Epithelial cell of umbilical artery (primary cell): Measurements from ENCODE around the gene CRACR2B. TPM values are rescaled to one million over a fixed set of nuclear protein-coding genes. Genes with fewer than 3 reads are reported as not detected.

Experiments
- total RNA-seq: library from RNA; depleted of rRNA; stranded (reverse); fragments of >200 nt; gene quantifications from 2 replicates; pipeline ENCODE4 v1.2.3, GENCODE V29; 2014

The CRACR2B gene
- total RNA-seq = 6.5 and 9.6 TPM in 2 replicates

DNA sequence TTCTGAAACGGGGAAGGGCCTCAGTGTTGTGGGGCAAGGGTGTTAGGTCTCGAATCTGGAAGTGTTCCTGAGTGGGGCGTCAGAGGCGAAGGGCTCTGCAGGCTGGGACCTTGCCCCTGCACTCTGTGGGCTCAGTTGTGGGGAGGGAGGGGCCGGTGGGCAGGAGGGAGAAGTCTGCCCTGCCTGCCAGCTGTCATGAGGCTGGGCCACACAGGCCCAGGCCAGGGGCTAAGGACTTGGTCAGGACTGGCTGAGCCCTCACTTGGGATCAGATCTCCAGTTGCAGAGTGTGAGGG is at the start of gene CRACR2B:
Gene CRACR2B, plus strand, starts transcription at position 23 of the 296 bp plus-strand sequence. CDS start 689 bp downstream, outside the sequence.

DNA sequence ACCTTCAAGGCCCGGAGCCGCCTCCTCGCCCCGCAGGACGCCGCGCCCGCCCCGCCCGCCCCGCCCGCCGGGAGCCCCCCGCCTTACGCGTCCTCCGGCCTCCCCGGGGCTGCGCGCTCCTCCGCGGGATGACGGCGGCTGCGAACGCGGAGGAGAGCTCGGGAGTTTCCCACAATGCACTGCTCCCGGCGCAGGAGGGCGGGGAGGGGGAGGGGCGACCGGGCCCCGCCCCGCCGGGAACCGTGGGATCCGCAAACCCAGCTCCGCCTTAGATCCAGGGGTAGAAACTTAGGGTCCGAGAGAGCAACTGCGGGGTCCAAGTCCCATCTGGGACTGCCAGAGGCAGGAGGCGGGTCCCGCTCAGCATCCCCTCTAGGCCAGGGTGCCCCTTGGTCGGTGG is 37.8 kb upstream of the CRACR2B start, which contains the start of gene CEND1:
Gene CEND1, minus strand, starts transcription at position 148 of the 400 bp plus-strand sequence. CDS start 1,514 bp downstream, outside the sequence.

DNA sequence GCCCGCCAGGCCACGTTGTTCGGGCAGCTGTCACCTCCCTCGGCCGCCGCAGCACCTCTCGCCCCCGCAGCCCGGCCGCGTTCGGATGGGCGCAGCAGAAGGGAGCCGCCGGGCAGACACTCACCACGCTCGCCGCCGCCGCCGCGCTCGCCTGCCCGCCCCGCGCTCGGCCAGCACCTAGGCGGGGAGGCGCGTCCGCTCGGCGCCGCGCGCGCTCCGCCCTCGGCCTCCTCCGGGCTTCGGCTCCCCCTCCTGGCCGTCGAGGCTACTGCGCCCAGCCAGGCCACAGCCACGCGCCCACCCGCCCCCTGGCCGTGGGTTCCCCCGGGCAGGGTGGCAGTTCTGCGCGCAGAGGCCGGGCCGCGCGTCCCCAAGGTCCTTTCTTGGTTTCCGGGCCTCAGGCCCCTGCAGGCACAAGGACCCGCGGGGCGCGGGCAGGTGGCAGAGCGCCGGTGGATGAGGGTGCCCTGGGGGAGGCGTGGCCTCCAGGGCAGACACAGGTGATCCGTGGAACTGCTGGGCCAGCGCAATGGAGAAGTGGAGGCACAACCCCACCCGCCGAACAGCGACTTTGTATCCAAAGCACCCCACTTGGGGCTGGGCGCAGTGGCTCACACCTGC is 29.5 kb upstream of the CRACR2B start, which contains the start of gene SLC25A22:
Gene SLC25A22, minus strand, starts transcription at position 189 of the 621 bp plus-strand sequence. CDS start 3,275 bp downstream, outside the sequence.

DNA sequence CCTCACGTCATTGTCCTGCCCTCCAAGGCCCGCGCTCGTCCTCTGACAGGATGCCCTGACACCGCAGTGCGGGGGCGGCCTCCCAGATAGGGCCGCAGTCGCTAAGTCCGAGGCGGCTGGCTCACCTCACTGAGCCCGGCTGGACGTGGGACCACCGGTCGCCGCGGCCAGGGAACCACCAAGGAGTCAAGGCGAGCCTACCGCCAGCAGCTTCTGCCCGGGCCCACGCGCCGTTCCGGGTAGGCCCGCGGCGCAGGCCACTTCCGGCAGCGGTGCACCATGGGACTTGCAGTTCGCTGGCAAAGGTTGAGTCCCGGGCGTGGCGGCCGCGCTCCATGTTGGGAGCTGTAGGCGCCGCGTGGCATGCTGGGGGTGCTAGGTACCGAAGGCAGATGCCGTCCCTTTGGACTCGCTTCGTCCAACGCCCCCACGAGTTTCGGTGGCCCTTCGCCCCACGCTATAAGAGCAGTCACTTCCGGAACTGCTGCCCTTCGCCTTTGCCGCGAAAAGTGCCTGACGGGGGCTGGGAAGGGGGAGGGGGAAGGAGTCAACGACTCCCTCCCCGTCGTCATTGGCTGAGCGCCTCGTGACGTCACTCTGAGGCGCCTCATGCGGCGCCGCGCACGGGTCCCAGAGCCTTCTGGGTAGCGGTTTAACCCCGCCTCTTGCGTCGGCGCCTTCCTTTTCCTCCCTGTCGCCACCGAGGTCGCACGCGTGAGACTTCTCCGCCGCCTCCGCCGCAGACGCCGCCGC is 18.3 kb upstream of the CRACR2B start, which contains the start of gene RPLP2:
Gene RPLP2, plus strand, starts transcription at position 681 of the 753 bp plus-strand sequence. CDS start 268 bp downstream, outside the sequence.

DNA sequence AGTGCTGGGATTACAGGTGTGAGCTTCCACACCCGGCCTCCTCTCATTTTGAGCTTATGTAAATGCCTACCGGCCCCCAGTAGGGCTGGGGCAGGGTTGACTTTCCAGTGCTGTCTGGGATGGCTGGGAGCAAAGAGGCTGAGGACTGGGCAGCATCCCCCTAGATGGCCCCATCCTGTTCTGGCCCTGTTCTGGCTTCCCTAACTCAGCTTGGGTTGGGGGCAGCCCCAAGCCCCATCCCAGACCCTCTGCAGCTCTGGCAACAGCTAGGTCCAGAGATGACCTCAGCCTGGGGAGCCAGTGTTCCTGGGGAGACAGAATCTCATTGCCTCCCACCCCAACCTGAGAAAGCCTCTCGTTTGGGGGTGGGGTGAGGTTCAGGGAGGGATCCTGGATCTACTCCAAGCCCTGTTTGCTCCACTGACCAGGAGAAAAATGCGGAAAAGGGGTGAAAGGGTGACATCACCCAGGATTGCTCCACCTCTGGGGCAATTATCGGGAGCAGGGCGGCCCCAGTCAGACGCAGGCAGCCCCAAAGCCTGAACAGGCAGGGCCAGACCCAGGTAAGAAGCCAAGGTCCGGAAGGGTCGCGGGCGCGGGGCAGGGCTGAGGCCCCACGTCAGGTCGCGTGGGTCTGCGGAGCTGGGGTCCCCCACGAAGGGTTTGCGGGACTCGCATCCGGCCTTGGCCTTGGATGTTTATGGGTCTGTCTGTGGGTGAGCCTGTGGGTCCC is 9.2 kb upstream of the CRACR2B start, which contains the start of gene PNPLA2:
Gene PNPLA2, plus strand, starts transcription at position 519 of the 733 bp plus-strand sequence. CDS start 805 bp downstream, outside the sequence.

DNA sequence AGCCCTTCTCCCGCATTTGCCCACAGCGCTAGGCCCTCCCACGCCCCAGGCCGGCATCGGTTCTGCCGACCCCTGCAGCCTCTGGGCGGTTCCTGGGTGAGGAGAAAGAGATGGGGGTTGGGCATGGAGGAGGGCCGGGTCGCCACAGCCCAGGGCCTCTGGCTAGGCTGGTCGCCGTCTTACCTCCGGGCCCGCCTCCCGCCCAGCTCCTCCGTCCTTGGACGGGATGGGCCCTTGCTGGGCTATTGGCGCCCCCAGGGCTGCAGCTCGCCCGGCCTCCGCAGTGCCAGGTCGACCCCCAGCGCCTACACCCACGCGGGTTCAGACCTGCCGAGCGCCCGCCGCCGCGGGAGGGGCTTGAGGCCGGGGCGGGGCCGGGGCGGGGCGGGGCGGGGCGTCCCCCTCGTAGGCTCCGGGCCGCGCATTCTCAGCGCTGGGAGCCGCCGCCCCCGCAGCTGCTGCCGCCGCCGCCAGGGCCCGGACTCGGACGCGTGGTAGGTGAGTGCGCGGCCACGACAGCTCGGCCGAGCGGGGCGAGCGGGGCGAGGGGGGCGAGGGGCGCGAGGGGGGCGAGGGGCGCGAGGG is 4.9 kb downstream of the CRACR2B start, which contains the start of gene CD151:
Gene CD151, plus strand, starts transcription at position 424 of the 585 bp plus-strand sequence. CDS start 3,118 bp downstream, outside the sequence.

DNA sequence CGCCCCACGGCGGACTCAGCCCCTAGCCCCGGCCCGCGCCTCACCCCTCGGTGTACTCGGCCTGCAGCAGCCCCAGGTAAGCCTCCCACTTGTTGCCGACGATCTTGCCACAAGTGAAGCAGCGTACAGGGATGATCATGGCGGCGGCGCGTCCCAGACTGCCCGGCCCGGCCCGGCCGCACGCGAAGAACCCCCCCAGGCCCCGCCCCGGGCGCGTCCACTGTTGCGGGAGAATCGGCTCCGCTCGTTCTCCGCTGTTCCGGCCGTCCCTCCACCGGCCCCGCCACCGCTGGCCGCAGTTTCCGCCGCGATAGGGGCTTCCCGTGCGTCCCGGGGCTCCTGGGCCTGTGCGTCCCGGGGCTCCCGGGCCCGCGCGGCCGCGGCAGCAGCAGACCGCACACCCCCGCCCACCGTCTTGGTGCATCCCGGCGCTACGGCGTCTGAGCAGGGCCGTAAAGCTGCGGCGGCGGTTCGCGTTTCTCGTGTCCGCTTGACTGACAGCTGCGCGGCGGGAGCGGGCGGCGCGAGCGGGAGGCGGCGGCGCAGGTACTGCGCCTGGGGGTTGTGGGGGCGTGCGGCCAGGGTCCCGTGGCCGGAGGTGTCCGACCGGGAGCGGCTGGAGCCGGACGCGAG is 14.8 kb downstream of the CRACR2B start, which contains the start of the genes POLR2L and TSPAN4:
Gene POLR2L, minus strand, starts transcription at position 160 of the 633 bp plus-strand sequence. Its CDS starts 21 bp downstream, at position 139.
Gene TSPAN4, plus strand, starts transcription at position 483 of the 633 bp plus-strand sequence. CDS start 7,453 bp downstream, outside the sequence.

Other genes starting within 250 kb of the CRACR2B start
- 11.0 and 71.6 TPM in 2 replicates for gene IRF7, start 212.0 kb upstream of the CRACR2B start, total RNA-seq
- gene CDHR5, start 203.0 kb upstream of the CRACR2B start, total RNA-seq = not detected in 2 replicates
- not detected in 2 replicates for gene SCT, start 200.7 kb upstream of the CRACR2B start, total RNA-seq
- gene DRD4, start 190.7 kb upstream of the CRACR2B start, total RNA-seq = not detected in 2 replicates
- gene DEAF1, start 132.7 kb upstream of the CRACR2B start, total RNA-seq = 34.8 and 38.7 TPM in 2 replicates
- 7.8 and 11.7 TPM in 2 replicates for gene TMEM80, start 132.1 kb upstream of the CRACR2B start, total RNA-seq
- gene EPS8L2, start 121.7 kb upstream of the CRACR2B start, total RNA-seq = 2.3 and 2.9 TPM in 2 replicates
- 200 and 226 TPM in 2 replicates for gene TALDO1, start 80.5 kb upstream of the CRACR2B start, total RNA-seq
- 16.9 and 23.3 TPM in 2 replicates for gene GATD1, start 50.4 kb upstream of the CRACR2B start, total RNA-seq
- 0.32 TPM in 1 of 2 replicates, not detected in the other for gene CEND1, start 37.8 kb upstream of the CRACR2B start, total RNA-seq
- 5.3 and 9.4 TPM in 2 replicates for gene SLC25A22, start 29.6 kb upstream of the CRACR2B start, total RNA-seq
- gene PIDD1, start 22.7 kb upstream of the CRACR2B start, total RNA-seq = 6.5 and 6.8 TPM in 2 replicates
- 71.0 and 255 TPM in 2 replicates for gene RPLP2, start 18.0 kb upstream of the CRACR2B start, total RNA-seq
- gene PNPLA2, start 9.0 kb upstream of the CRACR2B start, total RNA-seq = 15.2 and 16.2 TPM in 2 replicates
- 523 and 570 TPM in 2 replicates for gene CD151, start 5.0 kb downstream of the CRACR2B start, total RNA-seq
- 25.2 and 71.8 TPM in 2 replicates for gene POLR2L, start 14.6 kb downstream of the CRACR2B start, total RNA-seq
- gene TSPAN4, start 14.9 kb downstream of the CRACR2B start, total RNA-seq = 76.0 and 116 TPM in 2 replicates
- 34.4 and 42.6 TPM in 2 replicates for gene CHID1, start 82.9 kb downstream of the CRACR2B start, total RNA-seq
- gene AP2A2, start 98.0 kb downstream of the CRACR2B start, total RNA-seq = 19.9 and 30.5 TPM in 2 replicates
- gene MUC6, start 208.8 kb downstream of the CRACR2B start, total RNA-seq = not detected in 2 replicates
- not detected in 2 replicates for gene MUC2, start 247.0 kb downstream of the CRACR2B start, total RNA-seq